ENCODE results near the gene TMEM53.

The TMEM53 gene

DNA sequence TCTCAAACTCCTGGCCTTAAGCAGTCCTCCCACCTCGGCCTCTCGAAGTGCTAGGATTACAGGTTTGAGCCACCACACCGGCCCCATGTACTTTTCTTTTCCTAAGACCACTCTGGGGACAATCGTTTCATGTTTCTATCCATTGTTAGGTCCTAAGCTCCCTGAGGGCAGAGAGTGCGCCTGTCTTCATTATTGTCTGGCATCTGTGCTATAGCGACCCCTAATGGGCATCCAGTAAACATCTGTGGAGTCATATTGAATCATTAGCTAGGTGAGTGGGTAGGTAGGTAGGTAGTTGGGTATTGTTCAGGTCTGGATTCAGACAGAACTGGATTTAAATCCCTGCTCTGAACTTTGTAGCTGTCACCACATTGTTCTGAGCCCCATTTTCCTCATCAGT, 66.1 kb downstream of the TMEM53 start:
- no peaks in the 10 kb centered on the region for H3K36me3 ChIP-seq (ENCODE audit: insufficient read depth, low read length)
- H3K4me3 ChIP-seq: no peak overlapping the region
- H3K27ac ChIP-seq: no peak overlapping the region
- no peak for DNase-seq (ENCODE audit: low read depth, low spot score)
- TF ChIP-seq POLR2AphosphoS5 (IDR thresholded peaks at IDR 0.05; ENCODE audit: borderline replicate concordance, low read depth, low read length) (no peak), EZH2 (IDR thresholded peaks at IDR 0.05) (no peak), FOXP2 (optimal IDR thresholded peaks at IDR 0.05; ENCODE audit: control extremely low read depth, extremely low read length, insufficient read depth) (no peak)
- no peaks in the 10 kb centered on the region for H3K9me3 ChIP-seq (ENCODE audit: low read depth, low read length)
- H3K9ac ChIP-seq (ENCODE audit: insufficient read length): no peak overlapping the region

DNA sequence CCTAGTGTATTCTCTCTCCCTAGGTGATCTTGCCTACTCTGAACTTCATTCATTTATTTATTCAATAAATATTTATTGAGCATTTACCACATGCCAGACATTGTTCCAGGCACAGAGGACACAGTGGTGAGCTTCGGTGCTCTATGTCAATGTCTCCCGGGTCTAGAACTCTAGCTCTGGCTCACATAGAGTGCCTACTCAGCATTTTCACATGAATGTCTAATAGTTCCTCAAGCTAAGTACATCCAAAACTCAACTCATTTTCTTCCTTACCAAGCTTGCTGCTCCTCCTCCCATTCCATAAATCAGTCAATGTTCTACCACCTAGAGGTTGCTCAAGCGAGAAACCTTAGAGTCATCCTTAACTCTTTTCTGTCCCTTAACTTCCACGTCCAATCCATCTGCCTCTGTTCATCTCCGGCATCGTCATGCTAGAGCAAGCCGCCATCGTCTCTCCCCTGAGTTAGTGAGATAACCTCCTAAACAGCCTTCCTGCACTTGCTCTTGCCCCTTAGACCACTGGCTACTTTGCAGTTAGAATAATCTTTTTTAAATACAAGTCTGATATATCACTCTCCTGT, 67.5 kb downstream of the TMEM53 start:
- Histone ChIP-seq H3K9ac (ENCODE audit: insufficient read length) (no peak overlapping the region), H3K36me3 (ENCODE audit: insufficient read depth, low read length) (no peaks in the 10 kb centered on the region), H3K4me3 (no peak overlapping the region), H3K9me3 (ENCODE audit: low read depth, low read length) (no peaks in the 10 kb centered on the region), H3K27ac (no peak overlapping the region)
- DNase-seq (ENCODE audit: low read depth, low spot score): no peak
- no peak for TF ChIP-seq FOXP2 (optimal IDR thresholded peaks at IDR 0.05; ENCODE audit: control extremely low read depth, extremely low read length, insufficient read depth)
- no peak for TF ChIP-seq EZH2 (IDR thresholded peaks at IDR 0.05)
- TF ChIP-seq POLR2AphosphoS5 (IDR thresholded peaks at IDR 0.05; ENCODE audit: borderline replicate concordance, low read depth, low read length): no peak

DNA sequence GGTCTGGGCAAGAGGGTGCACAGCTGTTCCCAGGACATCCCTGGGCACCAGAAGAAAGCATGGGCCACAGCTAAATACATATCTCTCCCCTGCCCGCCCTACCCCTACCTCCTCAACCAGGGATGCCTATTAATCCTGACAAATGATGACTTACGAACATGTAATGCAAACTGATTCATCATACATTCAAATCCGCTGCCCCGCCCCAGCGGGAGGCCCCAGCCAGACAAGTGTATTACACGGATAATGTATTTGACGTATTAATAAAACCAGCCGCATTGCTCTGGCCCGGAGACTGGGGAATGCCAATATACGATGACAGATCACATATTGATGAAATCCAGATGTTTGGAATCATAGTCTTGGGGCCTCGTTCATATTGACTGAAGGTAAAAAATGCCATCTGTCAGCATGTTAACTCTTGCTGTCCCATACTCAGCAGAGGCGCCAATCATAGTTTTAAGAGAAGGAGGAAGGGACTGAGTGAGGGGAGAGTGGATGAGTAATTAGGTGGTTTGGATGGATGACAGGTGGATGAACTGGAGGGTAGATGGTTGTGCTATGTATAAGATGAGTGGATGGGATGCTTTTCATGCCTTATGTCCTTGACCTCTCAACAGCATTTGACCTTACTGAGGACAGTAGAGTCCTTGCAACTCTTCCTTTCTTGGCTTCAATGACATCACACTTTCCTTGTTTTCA, 68.2 kb downstream of the TMEM53 start:
- H3K27ac ChIP-seq: no peak overlapping the region
- H3K9ac ChIP-seq (ENCODE audit: insufficient read length): no peak overlapping the region
- H3K9me3 ChIP-seq (ENCODE audit: low read depth, low read length): no peaks in the 10 kb centered on the region
- no peak overlapping the region for H3K4me3 ChIP-seq
- TF ChIP-seq FOXP2 (optimal IDR thresholded peaks at IDR 0.05; ENCODE audit: control extremely low read depth, extremely low read length, insufficient read depth) (no peak), POLR2AphosphoS5 (IDR thresholded peaks at IDR 0.05; ENCODE audit: borderline replicate concordance, low read depth, low read length) (no peak), EZH2 (IDR thresholded peaks at IDR 0.05) (no peak)
- no peak for DNase-seq (ENCODE audit: low read depth, low spot score)
- H3K36me3 ChIP-seq (ENCODE audit: insufficient read depth, low read length): no peaks in the 10 kb centered on the region

DNA sequence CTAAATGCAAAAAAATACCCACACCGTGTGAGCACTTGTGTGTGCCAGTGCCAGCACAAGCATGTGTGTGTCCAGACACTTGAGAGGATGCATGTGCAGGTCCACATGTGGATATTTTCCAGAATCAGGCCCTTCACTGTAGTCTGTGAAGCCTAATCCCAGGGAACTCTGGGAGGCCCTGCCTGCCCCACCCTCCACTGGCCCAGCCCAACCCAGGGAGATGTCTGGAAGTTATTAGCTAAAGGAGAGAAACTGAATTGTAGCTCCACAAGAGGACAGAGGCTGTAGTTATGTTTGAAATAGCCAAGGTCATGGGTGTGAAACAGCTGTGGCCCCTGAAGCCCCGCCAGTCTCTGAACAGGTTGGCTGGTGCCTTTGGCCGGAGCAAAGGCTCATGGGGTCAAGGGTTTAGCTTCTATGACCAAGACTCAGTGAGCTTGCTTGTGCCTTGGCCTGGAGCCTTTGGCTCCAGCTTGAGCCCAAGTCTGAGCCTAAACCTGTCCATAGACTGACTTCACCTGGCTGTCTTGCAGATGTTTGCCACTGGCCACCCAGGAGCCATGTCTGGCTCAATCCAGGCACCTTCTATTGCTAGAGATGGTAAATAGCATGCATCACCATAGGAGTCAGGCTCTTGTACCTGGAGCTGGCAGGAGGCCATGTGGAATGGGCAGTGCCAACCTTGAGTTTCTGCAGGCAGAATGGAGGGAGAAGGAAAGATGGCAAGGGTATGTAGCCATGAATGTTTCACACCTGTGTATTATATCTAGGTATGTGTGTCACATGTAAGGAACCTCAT, 69.9 kb downstream of the TMEM53 start:
- DNase-seq (ENCODE audit: low read depth, low spot score): no peak
- Histone ChIP-seq H3K9me3 (ENCODE audit: low read depth, low read length) (no peaks in the 10 kb centered on the region), H3K36me3 (ENCODE audit: insufficient read depth, low read length) (no peaks in the 10 kb centered on the region), H3K4me3 (no peak overlapping the region), H3K9ac (ENCODE audit: insufficient read length) (no peak overlapping the region), H3K27ac (no peak overlapping the region)
- TF ChIP-seq POLR2AphosphoS5 (IDR thresholded peaks at IDR 0.05; ENCODE audit: borderline replicate concordance, low read depth, low read length) (no peak), EZH2 (IDR thresholded peaks at IDR 0.05) (no peak), FOXP2 (optimal IDR thresholded peaks at IDR 0.05; ENCODE audit: control extremely low read depth, extremely low read length, insufficient read depth) (no peak)

DNA sequence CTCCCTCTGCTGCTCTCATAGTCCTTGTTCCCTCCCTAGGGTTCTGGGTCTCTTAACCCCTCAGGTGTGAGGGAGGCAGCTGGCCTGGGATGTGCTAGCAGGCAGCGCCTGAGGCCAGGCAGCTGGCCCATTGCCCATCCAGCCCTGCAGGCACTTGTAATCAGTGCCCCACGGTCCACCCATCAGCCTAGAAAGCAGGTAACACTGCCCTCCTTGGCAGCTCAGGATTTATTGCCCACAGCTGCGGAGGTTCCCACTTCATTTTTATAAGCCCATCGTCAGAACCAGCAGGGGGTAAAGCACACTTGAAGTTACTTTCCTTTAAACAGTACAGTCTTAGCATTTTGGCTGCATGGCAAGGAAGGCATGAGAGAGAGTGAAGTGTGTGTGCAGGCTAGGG, 70.6 kb downstream of the TMEM53 start:
- no peaks in the 10 kb centered on the region for H3K9me3 ChIP-seq (ENCODE audit: low read depth, low read length)
- DNase-seq (ENCODE audit: low read depth, low spot score): no peak
- no peaks in the 10 kb centered on the region for H3K36me3 ChIP-seq (ENCODE audit: insufficient read depth, low read length)
- TF ChIP-seq EZH2 (IDR thresholded peaks at IDR 0.05) (no peak), POLR2AphosphoS5 (IDR thresholded peaks at IDR 0.05; ENCODE audit: borderline replicate concordance, low read depth, low read length) (no peak), FOXP2 (optimal IDR thresholded peaks at IDR 0.05; ENCODE audit: control extremely low read depth, extremely low read length, insufficient read depth) (no peak)
- no peak overlapping the region for H3K4me3 ChIP-seq
- H3K27ac ChIP-seq: no peak overlapping the region
- H3K9ac ChIP-seq (ENCODE audit: insufficient read length): no peak overlapping the region
